Measurements from ENCODE around the gene BTLA.
"Not testable (repeated sequence)": the region's sequence is repeated elsewhere in the genome, so short reads cannot be mapped to it uniquely, and the experiment has no call there.

BTLA gene

DNA sequence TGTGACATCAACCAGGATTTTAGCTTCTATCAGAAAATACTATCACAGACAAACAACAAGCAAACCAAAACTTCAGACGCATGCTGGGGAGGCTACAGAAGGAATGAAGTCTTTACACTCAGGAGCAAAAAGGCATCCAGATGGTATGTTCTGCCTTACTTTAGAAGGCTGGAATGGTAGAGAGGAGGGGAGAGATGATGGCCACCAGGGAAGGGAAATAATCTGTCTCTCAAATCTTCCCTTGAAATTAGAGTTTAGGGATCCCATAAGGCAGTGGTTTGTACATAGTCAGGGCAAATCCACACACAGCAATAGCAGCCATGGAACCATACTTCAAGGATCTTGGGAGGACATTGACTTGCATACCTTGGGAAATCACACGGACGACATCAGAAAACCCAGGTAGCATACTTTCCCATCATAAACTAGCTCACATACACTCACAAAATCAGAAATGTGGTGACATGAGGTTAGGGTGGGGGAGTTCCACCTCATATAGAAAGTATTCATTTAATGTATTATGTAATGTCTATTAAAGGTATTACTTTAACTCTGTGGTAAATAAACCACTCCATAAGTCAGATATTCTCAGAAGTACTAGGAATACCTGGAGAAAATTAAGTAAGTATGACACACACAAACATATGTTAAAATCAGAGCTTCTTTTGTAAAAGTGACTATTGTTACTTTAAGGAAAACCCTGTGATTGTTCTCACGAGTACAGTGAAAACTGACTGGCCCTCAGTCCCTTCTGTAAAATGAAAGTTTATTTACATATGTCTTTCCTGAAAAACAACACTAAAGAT is 9.4 kb downstream of the BTLA start:
- DNase-seq: peak in 1 of 2 donors; percentile 41

DNA sequence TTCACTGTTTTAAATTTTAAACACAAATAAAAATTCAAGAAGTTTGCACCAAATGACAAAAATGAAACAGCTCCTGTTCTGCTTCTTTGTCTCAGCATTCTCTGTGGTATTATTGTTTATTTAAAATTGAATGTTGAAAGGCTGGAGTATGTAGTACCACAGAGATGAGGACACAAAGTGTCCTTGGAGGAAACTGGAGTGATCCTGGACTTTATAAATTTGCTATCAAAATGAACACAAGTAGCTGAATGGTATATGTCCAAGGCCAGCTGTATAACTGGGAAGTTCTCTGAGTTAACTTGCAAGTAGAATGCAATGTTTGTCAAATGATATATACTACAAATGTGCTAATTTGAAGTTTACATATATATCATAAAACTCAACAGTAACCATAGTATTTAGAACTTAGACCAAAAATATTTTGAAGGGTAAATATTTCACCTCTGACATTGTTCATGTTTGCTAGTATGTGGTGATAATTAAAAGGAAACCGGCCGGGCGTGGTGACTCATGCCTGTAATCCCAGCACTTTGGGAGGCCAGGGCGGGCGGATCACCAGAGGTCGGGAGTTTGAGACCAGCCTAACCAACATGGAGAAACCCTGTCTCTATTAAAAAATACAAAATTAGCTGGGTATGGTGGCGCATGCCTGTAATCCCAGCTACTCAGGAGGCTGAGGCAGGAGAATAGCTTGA is 12.3 kb downstream of the BTLA start:
- no peak for DNase-seq

DNA sequence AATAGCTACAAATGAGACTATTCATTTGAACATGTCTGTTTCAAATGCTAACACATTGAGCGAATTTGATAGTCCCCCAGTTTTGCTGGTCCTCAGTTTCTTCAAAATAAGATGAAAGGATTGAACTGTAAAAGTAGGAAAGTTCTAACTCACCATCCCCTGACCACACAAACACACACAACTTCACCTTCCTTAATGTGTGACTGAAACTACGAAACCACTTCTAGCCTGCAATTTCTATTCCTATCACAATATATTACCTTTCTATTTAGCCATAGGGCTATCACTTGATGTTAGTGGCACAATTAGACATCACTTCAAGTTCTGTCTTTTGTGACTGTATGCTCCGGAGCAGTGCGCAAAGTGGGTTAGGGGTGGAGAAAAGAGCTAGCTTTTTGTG is 14.9 kb downstream of the BTLA start:
- no peak for DNase-seq

DNA sequence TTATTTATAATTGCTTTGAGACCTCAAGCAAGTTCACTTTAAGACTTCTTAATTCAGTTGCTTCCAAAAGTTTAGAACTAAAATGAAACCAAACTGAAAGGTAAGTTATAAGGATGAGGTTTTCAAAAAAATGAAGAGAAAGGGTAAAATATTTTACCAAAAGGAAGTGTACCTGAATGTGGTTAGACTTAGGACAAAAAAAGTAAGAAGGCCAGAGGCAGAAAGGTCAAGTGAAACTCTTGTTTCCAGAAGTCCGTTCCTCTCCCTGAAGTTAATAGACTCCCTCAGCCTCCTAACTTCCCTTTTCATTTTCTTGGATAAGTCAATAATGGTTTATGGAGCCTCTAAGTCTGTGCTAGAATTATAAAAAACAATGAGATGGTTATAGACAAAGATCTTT is 16.6 kb downstream of the BTLA start:
- no peak for DNase-seq

DNA sequence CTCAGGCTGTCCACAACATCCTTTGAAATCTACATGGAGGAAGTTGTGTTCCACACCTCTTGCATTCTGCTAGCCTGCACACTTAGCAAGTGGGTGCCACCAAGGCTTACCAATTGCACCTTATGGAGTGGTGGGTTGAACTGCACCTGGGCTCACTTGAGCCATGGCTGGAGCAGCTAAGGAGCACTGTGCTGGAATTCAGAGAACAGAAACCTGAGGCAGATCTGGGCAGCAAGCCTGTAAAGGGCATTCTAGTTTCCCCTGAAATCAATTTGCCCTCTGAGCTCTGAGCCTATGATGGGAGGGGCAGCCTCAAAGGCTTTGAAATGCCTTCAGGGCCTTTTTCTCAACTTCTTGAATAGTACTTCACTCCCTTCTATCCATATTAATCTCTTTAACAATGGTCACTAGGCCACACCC is 18.0 kb downstream of the BTLA start:
- no peak for DNase-seq

DNA sequence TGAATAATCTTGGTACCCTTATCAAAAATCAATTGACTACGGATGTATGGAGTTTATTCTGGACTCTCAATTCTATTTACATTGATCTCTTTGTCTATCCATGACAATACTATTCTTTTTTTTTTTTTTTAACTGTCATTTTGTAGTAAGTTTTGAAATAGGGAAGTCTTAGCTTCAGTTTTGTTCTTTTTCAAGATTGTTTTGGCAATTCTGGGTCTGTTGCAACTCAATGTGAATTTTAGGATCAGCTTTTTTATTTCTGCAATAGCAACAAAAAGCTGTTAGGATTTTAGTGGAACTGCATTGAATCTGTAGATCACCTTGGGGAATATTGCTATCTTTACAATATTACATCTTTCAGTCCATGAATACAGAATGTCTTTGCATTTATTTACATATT is 21.4 kb downstream of the BTLA start:
- DNase-seq: no peak

DNA sequence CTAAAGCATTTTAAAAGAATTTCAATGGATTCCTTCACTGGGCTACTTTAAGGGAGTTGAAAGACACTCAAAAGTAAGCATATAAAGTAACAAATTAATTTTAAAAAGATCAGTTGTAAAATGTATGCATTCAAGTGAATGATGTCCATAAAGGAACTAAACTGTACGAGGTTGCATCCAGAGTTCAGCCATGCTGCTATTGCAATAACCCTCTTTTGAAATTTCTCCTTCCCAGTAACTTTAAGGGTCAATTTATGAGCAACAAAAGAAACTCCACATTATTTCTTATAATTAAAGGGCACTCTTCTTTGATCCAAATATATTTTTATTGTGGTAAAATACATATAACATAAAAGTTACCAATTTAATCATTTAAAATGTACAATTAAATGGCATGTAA is 22.9 kb downstream of the BTLA start:
- no peak for DNase-seq

DNA sequence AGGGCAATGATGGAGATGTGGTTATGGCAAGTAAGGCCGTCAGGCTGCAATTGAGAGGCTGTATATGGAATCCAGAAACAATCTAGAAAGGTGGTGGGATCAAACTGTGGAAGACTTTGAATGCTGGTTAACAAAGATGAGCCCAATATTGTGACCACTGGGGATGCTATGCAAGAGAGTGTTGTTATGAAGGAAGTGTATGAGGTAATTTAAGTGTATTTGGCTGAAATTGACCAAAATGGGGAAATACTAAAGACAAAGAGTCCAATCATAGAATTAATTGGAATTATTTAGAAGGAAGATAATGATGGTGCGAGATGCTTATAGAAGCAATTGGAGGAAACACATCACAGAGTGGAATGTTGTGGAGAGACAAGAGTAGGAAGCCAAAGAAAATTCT is 24.5 kb downstream of the BTLA start:
- no peak for DNase-seq

DNA sequence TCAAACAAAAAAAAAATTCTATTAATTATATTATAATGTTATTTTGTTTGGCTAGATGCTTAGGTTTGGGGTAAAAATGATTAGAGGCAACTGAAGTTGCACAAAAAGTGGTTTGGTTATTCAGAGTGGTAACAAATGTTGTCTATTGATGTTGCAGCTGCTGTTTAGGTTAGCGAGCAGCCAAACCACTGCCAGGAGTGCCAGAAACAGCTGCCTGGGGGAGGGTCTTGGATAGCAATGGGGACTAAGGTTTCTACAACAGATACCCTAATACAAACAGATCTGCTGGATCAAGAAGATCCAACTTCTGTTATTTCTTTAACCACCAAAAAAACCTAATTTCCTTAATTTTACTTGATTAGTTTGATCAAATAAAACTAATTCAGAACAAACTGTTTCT is 26.6 kb downstream of the BTLA start:
- no peak for DNase-seq

DNA sequence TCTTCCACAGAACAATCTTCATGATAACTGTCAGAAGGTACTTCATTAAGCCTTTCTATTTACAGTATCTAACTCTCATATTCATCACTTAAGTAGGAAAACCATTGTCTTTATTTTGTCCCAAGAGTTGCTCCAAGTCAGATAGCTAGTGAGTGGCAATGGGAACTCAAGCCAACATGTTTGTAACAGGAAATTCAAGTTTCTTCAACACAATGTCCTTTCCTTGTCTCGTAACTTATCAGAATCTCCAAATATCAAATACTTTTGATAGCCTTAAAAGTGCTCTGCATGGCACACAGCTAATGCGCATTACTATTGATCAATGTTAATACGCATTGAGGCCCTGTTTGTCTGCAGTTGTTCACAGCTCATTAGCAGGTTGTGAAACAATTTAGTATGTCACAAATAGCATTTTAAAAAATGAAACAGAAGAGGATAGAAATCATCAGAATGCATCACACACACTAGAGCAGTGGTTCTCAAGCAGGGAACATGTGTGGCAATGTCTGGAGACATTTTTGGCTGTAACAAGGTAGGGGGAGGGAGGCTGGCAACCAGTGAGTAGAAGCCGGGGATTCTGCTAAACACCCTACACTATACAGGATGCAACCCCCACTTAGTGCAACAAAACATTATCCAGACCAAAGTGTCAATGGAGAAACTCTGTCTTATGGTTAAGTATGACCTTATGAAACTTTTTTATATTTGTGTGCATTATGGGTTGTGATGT is 27.5 kb downstream of the BTLA start:
- no peak for DNase-seq

DNA sequence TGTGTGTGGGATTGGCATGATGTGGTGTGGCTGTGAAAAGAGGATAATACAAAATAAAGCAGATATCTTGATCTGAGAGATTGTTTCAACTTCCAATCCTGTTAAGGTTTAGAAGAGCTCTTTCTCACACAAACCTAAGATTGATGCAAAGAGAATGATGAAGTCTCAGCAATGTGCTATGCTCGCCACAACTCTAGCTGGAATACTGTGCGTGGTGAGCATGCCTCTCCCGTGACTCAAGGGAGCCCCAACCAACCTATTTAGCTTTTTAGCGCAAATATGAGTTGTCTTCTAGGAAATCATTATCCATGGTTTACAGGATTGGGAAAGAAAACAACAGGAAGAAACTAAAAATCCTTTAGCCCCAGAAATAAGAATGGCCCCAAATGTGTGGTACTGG is 28.5 kb downstream of the BTLA start:
- no peak for DNase-seq

DNA sequence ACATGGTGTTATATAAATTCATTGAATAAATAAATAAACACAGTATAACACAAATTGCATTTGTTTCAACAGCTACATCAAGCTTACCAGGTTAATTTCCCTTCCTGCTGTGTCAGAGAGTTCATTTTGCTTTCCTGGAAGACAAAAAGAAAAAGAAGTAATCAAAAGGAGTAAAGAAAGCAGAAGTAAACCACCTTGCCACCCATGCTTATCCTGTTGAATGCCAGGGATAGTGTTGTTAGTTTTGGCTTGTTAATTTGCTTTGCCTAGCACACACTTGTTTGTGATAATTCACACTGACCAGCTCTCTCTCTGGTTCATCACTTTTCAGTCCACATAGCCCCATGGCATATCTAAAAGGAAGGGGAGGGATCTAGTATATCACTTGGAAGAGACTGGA is 29.6 kb downstream of the BTLA start:
- DNase-seq: no peak

DNA sequence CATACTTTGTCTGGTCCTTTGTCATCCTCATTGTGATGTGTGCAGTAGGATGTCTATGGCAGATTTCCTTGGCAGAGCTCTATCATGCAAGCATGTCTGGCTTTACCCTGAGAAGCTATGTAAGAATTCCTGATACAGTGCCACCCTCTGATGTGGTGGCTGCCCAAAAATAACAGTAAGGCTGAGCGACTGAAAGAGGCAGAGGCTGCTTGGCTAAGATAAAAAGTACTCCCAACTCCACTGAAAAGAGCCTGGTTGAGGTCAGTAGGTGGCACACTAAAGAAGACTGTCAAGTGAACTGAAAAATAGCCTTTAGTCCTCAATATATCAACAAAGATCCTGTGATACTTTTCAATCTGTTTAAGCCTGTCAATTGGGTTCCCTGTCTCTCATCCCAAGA is 31.7 kb downstream of the BTLA start:
- DNase-seq: no peak

DNA sequence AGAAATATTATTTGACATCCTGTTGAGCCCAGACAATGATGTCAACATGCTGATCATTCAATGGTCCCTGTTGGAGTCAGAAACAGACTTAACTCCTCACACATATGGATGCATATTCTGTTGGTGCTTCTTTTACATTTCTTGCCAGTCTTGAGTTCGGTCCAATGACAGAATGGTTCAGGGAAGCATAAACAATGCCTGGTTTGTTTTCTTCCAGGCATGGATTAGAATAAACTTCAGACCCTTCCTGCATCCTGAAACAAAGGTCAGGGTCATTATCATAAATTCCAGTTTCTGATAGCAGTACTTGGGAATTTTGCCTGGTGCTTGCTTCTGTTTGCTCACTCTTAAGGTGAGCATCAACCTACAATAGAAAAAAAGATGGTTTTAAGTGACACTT is 33.3 kb downstream of the BTLA start:
- DNase-seq: no peak

DNA sequence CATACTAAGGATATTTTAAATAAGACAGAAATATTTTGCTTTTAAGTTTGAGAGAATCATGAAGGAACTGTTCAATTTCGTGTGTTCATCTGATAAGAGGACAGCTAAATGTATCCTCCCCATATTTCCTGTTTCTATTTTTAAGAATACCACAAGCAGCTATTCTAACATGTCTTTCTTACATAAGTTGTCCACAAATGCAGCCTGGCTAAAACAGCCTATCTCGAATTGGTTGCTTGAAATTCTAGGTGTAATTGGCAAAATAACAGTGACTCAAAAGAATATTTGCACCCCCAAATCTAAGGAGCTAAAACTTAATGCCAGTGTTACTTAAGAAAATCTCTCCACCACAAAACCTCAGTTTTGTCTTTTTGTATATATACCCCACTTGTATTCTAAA is 35.0 kb downstream of the BTLA start:
- DNase-seq: peak in 1 of 2 donors; percentile 62

DNA sequence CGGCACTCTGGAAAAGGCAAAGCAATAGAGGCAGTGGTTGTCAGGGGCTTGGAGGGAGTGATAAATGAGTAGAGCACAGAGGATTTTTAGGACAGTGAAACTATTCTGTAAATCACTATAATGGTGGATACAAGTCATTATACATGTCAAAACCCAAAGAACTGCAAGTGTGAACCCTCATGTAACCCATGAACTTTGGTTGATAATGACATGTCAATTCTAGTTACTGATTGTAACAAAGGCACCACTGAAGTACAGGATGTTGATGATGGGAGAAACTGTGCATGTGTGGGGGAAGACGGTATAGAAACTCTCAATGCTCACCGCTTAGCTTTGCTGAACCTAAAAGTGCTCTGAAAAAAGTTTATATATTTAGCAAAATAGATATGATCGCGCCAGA is 36.0 kb downstream of the BTLA start:
- peak in 1 of 2 donors; percentile 16 for DNase-seq

DNA sequence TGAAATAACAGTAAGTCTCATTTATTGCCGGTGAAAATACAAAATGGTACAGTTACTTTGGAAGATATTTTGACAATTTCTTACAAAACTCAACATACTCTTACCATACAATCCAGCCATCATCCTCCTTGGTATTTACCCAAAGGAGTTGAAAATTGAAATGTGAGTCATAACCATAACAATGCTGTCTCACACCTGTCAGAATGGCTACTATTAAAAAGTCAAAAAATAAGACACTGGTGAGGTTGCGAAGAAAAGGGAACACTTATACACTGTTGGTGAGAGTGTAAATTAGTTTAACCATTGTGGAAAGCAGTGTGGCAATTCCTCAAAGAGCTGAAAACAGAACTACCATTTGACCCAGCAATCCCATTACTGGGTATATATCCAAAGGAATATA is 37.5 kb downstream of the BTLA start:
- DNase-seq: not testable (repeated sequence)

DNA sequence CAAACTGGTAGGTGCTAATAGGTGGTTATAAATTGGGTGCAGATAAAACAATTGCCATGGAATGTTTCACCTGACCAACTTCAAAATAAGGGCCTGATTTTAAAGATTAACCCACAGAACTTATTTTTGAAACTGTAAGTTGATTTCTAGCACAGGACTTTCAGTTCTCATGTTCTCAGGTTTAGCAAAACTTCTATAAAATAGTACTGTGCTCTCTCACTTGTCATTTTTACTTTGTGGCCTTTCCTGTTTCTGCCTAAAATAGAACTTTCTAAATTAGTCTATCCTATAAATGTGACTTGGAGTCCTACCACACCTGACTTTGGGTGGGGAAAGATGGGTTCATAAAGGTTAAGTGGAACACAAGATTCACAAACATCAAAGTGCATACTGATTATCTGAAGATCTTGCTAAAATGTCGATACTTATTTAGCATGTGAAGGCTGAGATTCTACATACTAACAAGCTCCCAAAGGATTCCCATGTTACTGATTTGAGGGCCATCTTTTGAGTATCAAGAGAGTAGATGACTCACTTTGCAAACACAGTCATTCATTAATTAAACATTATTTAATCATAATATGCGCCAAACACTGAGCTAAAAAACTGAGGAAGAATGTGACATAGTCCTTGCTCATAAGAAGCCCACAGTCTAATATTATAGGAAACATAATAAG is 38.6 kb downstream of the BTLA start:
- DNase-seq: no peak

DNA sequence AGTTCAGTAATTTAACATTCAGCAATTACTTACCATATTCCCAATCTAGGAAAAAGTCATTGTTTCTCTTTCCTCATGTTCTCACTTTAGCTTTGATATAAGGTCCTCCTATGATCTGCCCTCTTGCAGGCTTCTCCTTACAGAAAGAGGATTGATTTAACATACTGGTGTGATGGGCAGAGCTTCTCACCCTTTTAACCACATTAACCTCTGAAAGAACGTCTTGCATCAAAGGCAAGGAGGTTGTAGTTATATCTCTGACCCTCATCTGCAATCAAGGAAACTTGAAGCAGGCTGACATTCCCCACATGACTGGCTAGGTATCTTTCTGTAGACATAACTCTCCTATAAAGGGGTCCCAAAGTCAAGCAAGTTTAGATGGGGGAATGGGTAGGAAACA is 39.5 kb downstream of the BTLA start:
- DNase-seq: peak in 1 of 2 donors; percentile 31

DNA sequence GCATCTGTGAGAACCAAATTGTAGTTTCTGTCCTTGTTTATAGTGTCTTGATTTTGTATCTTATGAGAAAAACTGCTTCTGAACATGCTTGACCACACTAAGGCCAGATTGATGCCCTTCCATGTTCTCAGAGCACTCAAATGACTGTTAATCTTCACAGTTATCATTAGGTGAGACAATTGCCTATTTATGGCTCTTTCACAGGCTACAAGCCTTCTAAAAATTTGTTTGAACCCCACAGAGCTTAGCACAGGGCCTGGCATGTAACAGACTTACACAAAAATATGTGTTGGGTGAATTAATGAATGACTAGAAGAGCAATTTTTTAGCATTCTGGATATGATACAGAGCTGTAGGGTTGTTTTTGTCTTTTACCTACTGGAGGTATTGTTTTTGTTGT is 43.1 kb downstream of the BTLA start:
- no peak for DNase-seq

DNA sequence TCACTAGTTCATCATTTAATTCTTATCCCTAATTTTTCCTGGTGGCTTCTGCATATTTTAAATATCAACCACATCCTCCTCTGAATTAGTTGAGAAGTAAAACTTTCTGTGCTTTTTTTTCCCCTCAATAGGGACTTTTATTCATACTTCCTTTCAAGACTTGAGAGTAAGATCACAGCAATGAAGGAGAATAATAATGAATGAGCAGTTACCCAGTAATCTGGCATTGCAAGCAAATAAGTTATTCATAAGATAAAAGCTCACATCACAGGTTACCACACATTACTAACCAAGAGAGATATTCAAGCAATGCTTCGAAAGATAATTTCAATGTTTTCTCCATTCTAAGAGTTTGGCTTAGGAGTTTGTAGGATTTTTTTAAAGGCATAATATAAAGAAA is 50.3 kb downstream of the BTLA start:
- DNase-seq: no peak

DNA sequence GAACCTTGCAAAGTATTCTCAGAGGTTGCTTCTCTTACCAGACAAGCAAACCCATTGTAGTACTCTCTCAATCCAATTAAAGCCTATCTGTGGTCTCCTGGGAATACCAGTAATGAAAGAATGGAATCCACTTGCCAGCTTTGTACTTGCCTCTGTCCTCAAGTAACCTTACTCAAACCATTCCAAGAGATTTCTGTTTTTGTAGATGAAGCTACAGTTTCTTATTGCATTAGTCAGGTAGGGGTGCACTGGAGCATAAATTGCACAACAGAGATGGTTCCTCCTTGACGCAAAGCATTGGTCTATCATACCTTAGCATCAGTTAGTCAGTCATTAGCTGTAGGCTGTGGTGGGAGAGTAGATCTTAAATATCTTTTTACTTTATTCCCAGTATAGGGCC is 52.9 kb downstream of the BTLA start:
- DNase-seq: no peak

DNA sequence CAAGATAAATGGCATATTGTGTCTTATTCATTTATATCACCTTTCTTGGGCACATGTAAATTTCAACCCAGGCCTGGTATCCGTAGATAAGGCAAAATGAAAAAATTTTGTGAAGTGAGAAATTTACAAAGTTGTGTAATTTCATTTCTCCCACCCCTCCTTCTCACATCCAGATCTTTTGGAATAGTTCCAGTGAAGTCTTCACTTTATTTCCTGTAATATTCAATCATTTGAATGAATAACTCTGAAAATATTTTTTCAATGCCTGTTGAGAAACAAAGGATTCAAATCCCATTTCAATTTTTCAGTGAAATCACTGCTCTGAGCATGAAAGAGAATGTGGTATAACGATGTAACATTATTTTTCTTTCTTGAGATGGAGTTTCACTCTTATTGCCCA is 53.4 kb downstream of the BTLA start:
- DNase-seq: no peak
